NCI-H2081 treated with DMSO at 0.1 percent for 48 hours (cell line): ENCODE data around the gene NUP62.
"Not testable (repeated sequence)": the region's sequence is repeated elsewhere in the genome, so short reads cannot be mapped to it uniquely, and the experiment has no call there.

Experiments used
- DNase-seq: peaks from one replicate; lab custom pipeline; 2025; lab: John Stamatoyannopoulos, UW

The NUP62 gene

GRCh38 chr19:49929121-49929610, at the start of gene NUP62, which contains the start of gene ATF5:
Gene NUP62, minus strand, starts transcription at chr19:49929504. Its CDS starts 19,697 bp downstream, at chr19:49909807.
Gene ATF5, plus strand, starts transcription at chr19:49929205. Its CDS starts 1,646 bp downstream, at chr19:49930851.
- peak; percentile 65 for DNase-seq

GRCh38 chr19:49978324-49978723, 49.0 kb upstream of the NUP62 start:
- DNase-seq, result no peak

GRCh38 chr19:49977881-49978280, 48.6 kb upstream of the NUP62 start:
- no peak for DNase-seq

DNA sequence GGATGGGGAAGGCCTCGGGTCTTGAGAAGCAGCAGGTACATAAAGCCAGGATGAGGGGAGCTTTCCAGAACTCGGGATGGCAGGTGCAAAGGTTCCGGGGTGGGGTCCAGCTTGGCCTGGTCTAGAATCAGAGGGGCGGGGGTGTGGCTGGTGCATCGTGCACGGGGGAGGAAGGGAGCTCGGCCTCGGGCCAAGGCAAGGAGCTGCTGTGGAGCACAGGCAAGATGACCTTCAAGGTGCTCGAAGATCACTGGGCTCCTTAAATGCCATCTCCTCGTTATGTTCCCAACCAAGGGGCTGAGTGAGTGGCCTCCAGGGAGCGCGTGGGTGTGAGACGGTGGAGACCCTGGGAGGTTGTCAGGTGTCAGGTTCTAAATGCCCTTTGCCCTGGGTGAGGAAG, 47.8 kb upstream of the NUP62 start:
- no peak for DNase-seq

DNA sequence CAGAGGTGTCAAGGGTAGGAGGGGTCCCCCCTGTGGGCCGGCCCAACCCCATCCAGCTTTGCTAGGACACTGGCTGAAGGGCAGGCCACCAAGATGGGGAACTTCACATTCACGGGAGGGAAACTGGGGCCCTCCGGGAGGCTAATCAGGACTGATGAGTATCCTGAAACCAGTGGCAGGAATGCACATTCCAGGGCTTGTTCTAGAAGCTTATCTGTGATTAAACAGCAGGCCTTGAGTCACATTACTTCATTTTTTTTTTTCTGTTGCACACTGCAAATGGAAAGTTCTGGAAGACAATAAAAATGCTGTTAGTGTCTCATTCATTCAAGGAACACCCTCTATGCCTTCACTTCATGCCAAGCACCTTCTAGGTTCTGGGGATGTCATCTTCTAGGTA, 47.2 kb upstream of the NUP62 start:
- DNase-seq, result no peak

DNA sequence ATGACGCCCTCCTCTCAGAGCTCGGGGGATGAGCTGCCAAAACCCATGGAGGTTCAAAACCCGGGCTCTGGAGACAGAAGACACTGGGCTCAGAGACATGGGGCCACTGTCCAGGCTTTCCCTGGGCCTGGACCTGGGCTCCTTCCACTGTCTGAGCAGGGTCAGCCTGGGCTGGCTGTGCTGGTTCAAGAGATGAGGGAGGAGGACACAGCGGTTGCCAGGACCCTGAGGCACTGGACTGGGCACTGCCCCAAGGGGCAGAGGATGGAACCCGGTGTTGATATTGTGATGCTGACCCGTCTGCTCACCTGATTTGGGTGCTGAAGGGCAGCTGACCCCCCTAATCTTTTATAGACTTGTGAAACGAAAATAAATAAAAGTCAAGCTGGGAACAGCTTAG, 45.7 kb upstream of the NUP62 start:
- DNase-seq, result no peak

DNA sequence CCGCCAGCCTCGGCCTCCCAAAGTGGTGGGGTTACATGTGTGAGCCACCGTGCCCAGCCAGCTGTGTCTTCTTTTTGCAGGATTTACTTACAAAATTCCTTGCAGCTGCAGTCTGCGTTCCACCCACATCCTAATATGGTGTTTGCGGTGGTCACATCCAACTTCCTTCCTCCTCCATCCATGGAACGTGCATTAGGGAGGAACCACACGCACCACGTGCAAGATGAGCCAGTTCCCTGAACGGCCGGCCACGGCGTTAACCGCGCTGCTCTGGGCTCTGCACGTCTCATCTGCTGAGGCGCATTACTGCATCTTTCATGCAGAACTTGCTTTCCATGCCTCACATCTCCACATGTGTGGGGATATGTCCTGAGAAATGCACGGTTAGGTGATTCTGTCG, 44.7 kb upstream of the NUP62 start:
- no peak for DNase-seq

DNA sequence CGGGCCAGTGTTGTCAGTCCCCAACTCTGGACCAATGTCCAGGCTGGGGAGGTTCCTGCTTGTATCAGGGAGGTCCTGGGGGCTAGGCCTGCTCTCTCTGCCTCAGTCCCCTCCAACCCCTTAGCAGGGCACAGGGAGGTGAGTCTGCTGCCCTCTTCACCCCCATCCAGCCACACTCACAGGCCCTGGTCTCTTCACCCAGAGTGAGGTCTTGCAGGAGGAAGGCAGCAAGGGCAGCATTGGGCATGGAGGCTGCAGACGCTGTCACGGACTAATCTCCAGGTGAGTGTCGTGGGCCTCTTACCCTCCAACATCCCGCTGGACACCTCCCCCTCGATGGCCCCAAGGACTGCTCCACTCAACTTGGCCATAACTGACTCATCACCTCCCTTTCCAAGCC, 43.5 kb upstream of the NUP62 start:
- DNase-seq, result no peak

GRCh38 chr19:49971991-49972411, 42.7 kb upstream of the NUP62 start:
- DNase-seq, result no peak

GRCh38 chr19:49969355-49969754, 40.1 kb upstream of the NUP62 start:
- DNase-seq, result not testable (repeated sequence)

DNA sequence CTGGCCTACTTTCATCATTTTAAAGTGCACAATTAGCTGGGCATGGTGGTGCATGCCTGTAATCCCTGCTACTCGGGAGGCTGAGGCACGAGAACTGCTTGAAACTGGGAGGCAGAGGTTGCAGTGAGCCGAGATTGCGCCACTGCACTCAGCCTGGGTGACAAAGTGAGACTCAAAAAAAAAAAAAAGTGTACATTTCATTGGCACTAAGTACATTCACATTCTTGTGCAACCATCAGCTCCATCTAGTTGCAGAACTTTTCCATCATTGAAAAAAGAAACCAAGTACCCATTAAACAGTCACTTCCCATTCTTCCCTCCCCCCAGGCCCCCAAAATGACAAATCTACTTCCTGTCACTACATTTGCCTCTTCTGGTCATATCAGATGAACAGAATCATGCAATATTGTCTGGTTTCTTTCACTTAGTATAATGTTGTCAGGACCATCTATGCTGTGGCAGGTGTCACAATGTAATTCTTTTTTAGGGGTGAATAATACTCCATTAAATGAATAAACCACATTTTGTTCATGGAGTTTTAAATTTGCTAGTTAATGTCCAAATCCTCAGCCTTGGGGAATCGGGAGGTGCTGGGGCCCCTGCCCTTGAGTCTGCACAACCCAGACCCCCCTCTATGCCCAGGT, 39.1 kb upstream of the NUP62 start:
- DNase-seq, result no peak

DNA sequence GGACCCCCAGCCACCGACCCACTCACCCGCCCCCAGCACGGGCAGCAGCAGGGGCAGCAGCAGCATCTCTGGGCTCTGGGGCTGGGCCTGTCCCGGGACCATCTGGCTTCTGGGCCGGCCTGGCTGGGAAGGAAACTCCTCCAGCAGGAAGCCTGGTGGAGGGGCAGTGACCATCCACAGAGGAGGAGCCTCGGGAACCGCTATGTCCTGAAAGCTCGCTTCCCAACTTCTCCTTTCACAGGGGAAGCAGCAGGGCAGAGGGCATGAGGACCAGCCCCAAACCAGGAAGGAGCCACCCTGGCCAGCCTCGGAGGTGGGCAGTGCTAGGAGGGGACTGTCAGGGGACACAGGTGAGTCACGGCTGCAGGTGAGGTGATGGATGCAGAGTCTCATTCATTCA, 31.7 kb upstream of the NUP62 start, which contains the start of gene SIGLEC11:
TSS of gene SIGLEC11 (minus strand) at position 193 of the 400 bp plus-strand sequence. CDS start at position 102, 91 bp downstream.
- DNase-seq, result not testable (repeated sequence)

- not testable (repeated sequence) for DNase-seq
Measured at GRCh38 chr19:49959892-49960291, 30.6 kb upstream of the NUP62 start.

GRCh38 chr19:49958596-49958995, 29.3 kb upstream of the NUP62 start:
- DNase-seq, result not testable (repeated sequence)

- DNase-seq, result not testable (repeated sequence)
Measured at GRCh38 chr19:49958144-49958543, 28.8 kb upstream of the NUP62 start.

- DNase-seq, result no peak
Measured at GRCh38 chr19:49957262-49957915, 28.1 kb upstream of the NUP62 start.

DNA sequence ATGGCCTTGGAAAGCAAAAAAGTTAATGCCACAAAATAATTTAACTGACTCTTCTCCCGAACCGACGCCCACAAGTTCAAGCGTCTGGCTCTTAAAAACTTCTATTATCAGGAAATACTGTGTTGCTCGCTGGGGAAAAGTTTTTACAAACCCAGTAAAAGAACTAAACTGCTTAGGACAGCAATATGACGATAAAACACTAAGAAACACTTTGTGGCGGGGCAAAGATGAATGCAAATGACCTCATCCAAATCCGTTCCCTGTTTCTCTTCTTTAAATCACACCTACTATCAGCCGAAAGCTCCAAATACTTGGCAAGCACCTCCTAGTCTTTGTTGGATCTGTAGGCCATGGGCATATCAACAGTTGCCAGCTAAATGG, 26.8 kb upstream of the NUP62 start:
- DNase-seq, result no peak

GRCh38 chr19:49954933-49955332, 25.6 kb upstream of the NUP62 start:
- DNase-seq, result no peak

GRCh38 chr19:49954092-49954829, 25.0 kb upstream of the NUP62 start:
- no peak for DNase-seq

- DNase-seq, result no peak
Measured at GRCh38 chr19:49953416-49953815, 24.1 kb upstream of the NUP62 start.

DNA sequence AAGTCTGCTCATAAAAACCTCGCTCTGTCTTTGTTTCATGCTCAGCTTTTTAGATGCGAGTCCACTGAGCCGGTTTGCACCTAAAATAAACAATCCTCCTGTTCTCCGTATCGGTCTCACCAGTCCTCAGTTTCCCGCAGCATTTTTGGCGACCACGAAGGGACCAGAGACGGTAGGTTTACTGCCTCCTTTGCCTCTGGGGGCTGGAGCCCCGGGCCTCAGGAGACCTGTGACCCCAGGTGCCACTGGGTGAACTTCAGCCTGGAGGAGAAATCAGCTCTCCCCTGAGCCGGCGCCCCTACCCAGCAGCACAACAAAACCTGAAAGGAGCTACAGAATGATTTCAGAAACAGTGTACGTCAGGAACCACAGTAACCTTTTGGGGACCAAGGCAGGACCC, 23.6 kb upstream of the NUP62 start:
- DNase-seq, result no peak

GRCh38 chr19:49952479-49952836, 23.2 kb upstream of the NUP62 start:
- DNase-seq, result no peak
